Naive B cell (primary cell): ENCODE measurements around the gene TLE5. TPM values are rescaled to one million over a fixed set of nuclear protein-coding genes. Genes with fewer than 3 reads are reported as not detected.

ENCODE experiments used
- ATAC-seq, 2 donors: fragments of 150-1000 bp; cut with Tn5 transposase; 2 replicates each; pipeline ENCODE4 v1.10.0; 2021; ENCODE audit warnings: low read depth in 2 of 2, mild to moderate bottlenecking in 2 of 2, moderate library complexity in 2 of 2
- DNase-seq: peaks from one replicate; pipeline ENCODE4 v3.0.0; 2022
- H3K27ac Mint-ChIP-seq, 6 donors: one replicate each; pipeline ENCODE4 v1.8.0; 2020 to 2022; ENCODE audit warnings: mild to moderate bottlenecking in 6 of 6, mixed read lengths in 6 of 6, moderate library complexity in 5 of 6, inconsistent platforms in 2 of 6
- H3K27me3 Mint-ChIP-seq, 3 donors: one replicate each; pipeline ENCODE4 v1.8.0; 2021 to 2022; ENCODE audit warnings: mixed read lengths in 3 of 3, mild to moderate bottlenecking in 1 of 3
- H3K36me3 Mint-ChIP-seq, 2 donors: one replicate each; pipeline ENCODE4 v1.8.0; 2020 to 2022; ENCODE audit warnings: mixed read lengths in 2 of 2, inconsistent platforms in 1 of 2, mild to moderate bottlenecking in 1 of 2
- H3K4me1 Mint-ChIP-seq, 3 donors: one replicate each; pipeline ENCODE4 v1.8.0; 2020 to 2022; ENCODE audit warnings: mixed read lengths in 3 of 3, inconsistent platforms in 1 of 3, mild to moderate bottlenecking in 1 of 3, moderate library complexity in 1 of 3
- H3K4me3 Mint-ChIP-seq, 8 donors: one replicate each; pipeline ENCODE4 v1.8.0; 2020 to 2022; ENCODE audit warnings: mild to moderate bottlenecking in 8 of 8, mixed read lengths in 8 of 8, moderate library complexity in 8 of 8, inconsistent platforms in 2 of 8
- H3K9me3 Mint-ChIP-seq, 7 donors: one replicate each; pipeline ENCODE4 v1.8.0; 2020 to 2022; ENCODE audit warnings: mixed read lengths in 7 of 7, mild to moderate bottlenecking in 5 of 7, inconsistent platforms in 2 of 7, moderate library complexity in 1 of 7
- polyA plus RNA-seq, 6 donors: library from polyadenylated mRNA; unstranded; fragments of 300-500 nt; fragmentation: Illumina TruSeq; gene quantifications; one replicate each; pipeline ENCODE4 v1.2.3, GENCODE V29; 2021; ENCODE audit warnings: low read depth in 6 of 6

TLE5 gene
- polyA plus RNA-seq, result 100 to 1,000 TPM; 294 to 651 (median 379) TPM

DNA sequence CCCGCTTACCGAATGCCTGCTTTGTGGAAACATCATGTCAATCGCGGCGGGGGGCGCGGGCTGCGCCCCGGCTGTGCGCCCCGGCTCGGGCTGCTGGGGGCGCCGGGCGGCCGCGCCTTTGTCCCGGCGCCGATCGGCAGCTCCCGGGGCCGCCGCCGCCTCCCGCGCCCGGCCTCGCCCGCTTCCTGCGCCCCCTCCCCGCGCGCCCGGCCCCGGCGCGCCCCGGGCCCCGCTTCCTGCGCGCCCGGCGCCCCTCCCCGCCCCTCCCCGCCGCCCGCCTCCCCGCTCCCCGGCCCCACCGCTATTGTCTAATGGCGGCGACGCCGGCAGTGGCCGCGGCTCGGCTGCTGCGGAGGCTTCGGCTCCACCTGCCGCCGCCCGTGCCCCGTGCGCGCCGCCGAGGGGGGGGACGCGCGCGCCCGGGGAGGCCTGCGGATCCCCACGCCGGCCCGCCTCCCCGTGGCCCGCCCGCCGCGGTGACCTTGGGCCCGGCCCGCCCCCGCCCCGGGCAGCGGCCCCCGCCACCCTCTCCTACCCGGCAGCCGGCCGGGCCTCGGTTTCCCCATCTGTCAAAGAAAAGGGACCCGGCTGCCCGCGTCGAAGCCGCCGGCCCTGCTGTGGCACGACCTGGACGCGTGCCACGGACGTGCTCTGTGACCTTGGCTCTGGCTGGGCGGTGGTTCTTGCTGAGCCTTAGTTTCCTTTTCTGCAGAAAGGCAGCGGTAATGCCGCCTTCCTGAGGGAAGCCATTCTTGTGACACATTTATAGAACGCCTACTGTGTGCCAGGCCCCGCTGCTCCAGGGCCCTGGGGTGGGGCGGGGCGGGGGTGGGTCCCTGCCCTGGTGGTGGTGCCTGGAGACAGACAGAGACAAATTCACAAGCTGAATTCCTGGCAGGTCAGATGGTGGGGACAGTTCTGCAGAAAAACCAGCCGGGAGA lies at the start of gene TLE5:
Gene TLE5 (minus strand): TSS at position 331 of the 941 bp plus-strand sequence. CDS start 295 bp downstream, at position 36.
- H3K4me1 Mint-ChIP-seq, result peaks cover 33 to 67% (median 64%) of the 10 kb centered on the region in 3 donors
- H3K4me3 Mint-ChIP-seq, result peak within 1 kb of the TSS; percentile 85 to 95 (median 90)
- H3K9me3 Mint-ChIP-seq, result no peaks in the 10 kb centered on the region
- no peaks in the 10 kb centered on the region for H3K27me3 Mint-ChIP-seq
- H3K36me3 Mint-ChIP-seq, result peaks cover 0 to 9% of the 10 kb centered on the region in 2 donors
- peak; percentile 74 for DNase-seq
- ATAC-seq, result peak; percentile 52 to 53
- peak within 1 kb of the TSS; percentile 88 to 95 (median 92) for H3K27ac Mint-ChIP-seq

DNA sequence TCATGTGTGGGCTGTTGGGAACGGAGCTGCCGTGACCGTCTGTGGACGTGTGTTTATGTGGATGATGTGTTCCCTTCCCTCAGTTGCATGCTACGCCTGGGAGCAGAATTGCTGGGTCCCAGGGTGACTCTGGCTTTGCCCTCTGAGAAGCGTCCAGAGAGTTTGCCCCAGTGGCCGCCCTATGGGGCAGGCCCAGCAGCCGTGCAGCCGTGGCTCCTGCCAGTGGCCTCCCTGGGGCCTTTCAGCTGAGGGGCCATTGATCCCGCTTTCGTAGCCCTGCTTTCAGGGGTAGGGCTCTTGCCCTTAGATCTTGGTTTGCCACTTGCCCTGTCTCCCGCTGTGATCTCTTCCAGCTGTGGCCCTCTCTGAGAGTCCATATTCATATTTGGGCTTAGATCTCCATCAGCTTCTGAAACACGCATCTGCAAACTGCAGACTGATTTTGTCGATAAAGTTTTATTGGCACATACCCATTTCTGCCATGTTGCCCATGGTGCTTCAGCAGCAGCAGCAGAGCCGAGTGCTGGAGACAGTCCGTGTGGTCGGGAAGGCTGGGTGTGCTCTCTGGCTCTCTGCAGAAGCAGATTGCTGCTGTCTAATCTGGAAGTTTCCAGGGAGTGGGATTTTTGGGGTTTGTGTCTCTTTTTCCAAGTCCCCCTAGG lies 49.4 kb upstream of the TLE5 start:
- Mint-ChIP-seq H3K9me3 (no peaks in the 10 kb centered on the region), H3K4me3 (no peak overlapping the region), H3K27ac (no peak overlapping the region), H3K36me3 (no peaks in the 10 kb centered on the region), H3K4me1 (peaks cover 13 to 17% (median 13%) of the 10 kb centered on the region in 3 donors), H3K27me3 (no peaks in the 10 kb centered on the region)
- no peak for DNase-seq
- no peak for ATAC-seq

- DNase-seq (no peak), ATAC-seq (no peak)
- Mint-ChIP-seq H3K27me3 (no peaks in the 10 kb centered on the region), H3K4me1 (peaks cover 13 to 17% (median 13%) of the 10 kb centered on the region in 3 donors), H3K36me3 (no peaks in the 10 kb centered on the region), H3K27ac (peak overlapping the region in 1 of 6 donors; percentile 63), H3K9me3 (no peaks in the 10 kb centered on the region), H3K4me3 (no peak overlapping the region)
These were observed 48.0 kb upstream of the TLE5 start for GRCh38 chr19:3110126-3110825.

DNA sequence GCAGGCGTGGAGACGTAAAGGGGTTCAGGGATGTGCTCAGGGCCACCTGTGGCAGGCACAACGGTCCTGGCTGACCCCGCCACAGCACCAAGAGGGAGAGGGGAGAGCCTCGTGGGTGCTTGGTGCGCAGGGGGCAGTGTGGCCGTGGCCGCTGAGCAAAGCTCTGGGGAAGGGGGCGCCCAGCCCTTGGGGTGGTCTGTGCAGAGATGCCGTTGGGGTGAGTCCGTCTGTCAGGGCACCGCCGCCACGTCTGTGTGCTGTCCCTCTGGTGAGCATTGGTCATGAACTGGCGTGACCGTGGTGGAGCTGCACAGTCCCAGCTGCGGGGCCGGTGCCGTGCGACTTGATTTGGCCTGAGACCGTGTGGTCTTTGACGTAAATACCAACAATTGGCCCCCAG lies 47.2 kb upstream of the TLE5 start:
- Mint-ChIP-seq H3K4me1 (peaks cover 13 to 21% (median 15%) of the 10 kb centered on the region in 3 donors), H3K4me3 (peak overlapping the region in 1 of 8 donors; percentile 29), H3K9me3 (no peaks in the 10 kb centered on the region), H3K27me3 (no peaks in the 10 kb centered on the region), H3K27ac (no peak overlapping the region), H3K36me3 (no peaks in the 10 kb centered on the region)
- DNase-seq (no peak), ATAC-seq (no peak)

- Mint-ChIP-seq H3K27ac (peak overlapping the region in 3 of 6 donors; percentile 40 to 83 (median 68)), H3K9me3 (no peaks in the 10 kb centered on the region), H3K36me3 (no peaks in the 10 kb centered on the region), H3K27me3 (peaks cover 0 to 6% (median 0%) of the 10 kb centered on the region in 3 donors), H3K4me1 (peaks cover 18 to 28% (median 22%) of the 10 kb centered on the region in 3 donors), H3K4me3 (no peak overlapping the region)
- DNase-seq, result peak; percentile 66
- peak; percentile 69 to 73 for ATAC-seq
These were observed 46.5 kb upstream of the TLE5 start for GRCh38 chr19:3108775-3109174.

DNA sequence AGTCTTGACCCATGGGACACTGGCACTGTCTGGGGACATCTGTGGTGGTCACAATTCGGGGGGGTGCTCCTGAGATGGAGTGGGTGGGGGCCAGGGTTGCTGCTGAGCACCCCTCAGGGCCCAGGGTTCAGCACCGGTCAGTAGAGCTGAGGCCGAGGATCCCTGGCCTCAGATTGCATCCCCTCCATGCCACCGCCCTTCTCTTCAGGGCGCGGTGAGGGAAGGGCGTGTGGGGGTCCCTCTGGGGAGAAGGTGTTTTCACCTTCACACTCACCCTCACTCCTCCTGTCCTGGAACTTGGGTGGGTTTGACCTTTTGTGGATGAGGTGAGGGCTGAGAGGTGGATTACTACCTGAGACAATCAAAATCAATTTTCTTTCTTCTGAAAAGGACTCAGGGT lies 45.4 kb upstream of the TLE5 start:
- H3K4me1 Mint-ChIP-seq, result peaks cover 18 to 30% (median 26%) of the 10 kb centered on the region in 3 donors
- no peak overlapping the region for H3K4me3 Mint-ChIP-seq
- ATAC-seq (no peak), DNase-seq (no peak)
- peaks cover 0 to 6% (median 0%) of the 10 kb centered on the region in 3 donors for H3K27me3 Mint-ChIP-seq
- H3K36me3 Mint-ChIP-seq, result no peaks in the 10 kb centered on the region
- H3K9me3 Mint-ChIP-seq, result no peaks in the 10 kb centered on the region
- peak overlapping the region in 1 of 6 donors; percentile 73 for H3K27ac Mint-ChIP-seq

- H3K27ac Mint-ChIP-seq, result no peak overlapping the region
- peaks cover 0 to 6% (median 0%) of the 10 kb centered on the region in 3 donors for H3K27me3 Mint-ChIP-seq
- H3K9me3 Mint-ChIP-seq, result no peaks in the 10 kb centered on the region
- no peak for DNase-seq
- H3K36me3 Mint-ChIP-seq, result no peaks in the 10 kb centered on the region
- no peak for ATAC-seq
- H3K4me3 Mint-ChIP-seq, result no peak overlapping the region
- H3K4me1 Mint-ChIP-seq, result peaks cover 21 to 40% (median 27%) of the 10 kb centered on the region in 3 donors
These were observed 44.3 kb upstream of the TLE5 start for GRCh38 chr19:3106509-3107141.

DNA sequence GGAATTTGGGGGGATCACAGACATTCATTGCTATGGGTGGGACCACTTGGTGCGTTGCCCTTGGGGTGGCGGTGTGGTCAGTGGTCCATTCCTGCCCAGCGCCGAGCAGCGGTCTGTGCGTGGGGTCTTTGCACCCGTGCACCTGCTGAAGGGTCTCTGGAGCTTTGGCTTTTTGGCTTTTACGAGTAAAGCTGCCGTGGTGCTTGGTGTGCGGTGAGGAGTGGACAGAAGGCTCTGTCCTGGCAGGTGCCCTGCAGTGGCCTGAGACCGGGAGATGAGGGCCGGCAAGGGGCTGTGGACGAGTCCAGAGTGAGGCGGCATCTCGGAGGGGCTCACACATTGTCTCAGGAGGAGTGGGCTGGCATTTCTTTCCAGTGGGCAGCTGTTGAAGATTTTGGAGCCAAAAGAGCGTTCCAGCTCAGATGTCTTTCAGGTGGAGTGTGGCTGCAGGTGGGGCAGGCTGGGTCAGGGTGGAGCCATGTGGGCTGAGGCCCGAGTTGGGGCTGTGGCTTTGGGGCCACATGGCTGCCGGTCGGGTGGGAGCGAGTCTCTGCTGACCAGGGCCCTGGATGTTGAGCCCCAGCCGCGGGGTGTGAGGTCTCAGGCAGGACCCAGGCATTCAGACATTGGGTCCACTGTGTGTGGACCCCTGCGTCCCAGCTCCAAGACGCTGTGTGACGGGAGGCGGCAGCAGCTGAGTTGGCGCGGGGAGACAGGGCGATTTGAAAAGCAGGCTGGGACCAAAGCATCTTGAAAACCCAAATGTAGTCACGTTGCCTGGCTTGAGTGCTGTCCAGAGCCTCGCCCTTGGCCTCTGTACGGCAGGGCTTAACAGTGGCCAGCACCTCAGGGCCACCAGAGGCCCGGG lies 43.6 kb upstream of the TLE5 start:
- Mint-ChIP-seq H3K27ac (no peak overlapping the region), H3K4me1 (peaks cover 21 to 40% (median 29%) of the 10 kb centered on the region in 3 donors), H3K9me3 (no peaks in the 10 kb centered on the region), H3K36me3 (no peaks in the 10 kb centered on the region), H3K27me3 (peaks cover 0 to 6% (median 0%) of the 10 kb centered on the region in 3 donors), H3K4me3 (no peak overlapping the region)
- no peak for ATAC-seq
- DNase-seq, result no peak

GRCh38 chr19:3104708-3104983 lies 42.4 kb upstream of the TLE5 start:
- Mint-ChIP-seq H3K27me3 (peaks cover 0 to 6% (median 0%) of the 10 kb centered on the region in 3 donors), H3K36me3 (no peaks in the 10 kb centered on the region), H3K27ac (no peak overlapping the region), H3K9me3 (no peaks in the 10 kb centered on the region), H3K4me1 (peaks cover 21 to 40% (median 36%) of the 10 kb centered on the region in 3 donors), H3K4me3 (no peak overlapping the region)
- ATAC-seq (no peak), DNase-seq (no peak)

DNA sequence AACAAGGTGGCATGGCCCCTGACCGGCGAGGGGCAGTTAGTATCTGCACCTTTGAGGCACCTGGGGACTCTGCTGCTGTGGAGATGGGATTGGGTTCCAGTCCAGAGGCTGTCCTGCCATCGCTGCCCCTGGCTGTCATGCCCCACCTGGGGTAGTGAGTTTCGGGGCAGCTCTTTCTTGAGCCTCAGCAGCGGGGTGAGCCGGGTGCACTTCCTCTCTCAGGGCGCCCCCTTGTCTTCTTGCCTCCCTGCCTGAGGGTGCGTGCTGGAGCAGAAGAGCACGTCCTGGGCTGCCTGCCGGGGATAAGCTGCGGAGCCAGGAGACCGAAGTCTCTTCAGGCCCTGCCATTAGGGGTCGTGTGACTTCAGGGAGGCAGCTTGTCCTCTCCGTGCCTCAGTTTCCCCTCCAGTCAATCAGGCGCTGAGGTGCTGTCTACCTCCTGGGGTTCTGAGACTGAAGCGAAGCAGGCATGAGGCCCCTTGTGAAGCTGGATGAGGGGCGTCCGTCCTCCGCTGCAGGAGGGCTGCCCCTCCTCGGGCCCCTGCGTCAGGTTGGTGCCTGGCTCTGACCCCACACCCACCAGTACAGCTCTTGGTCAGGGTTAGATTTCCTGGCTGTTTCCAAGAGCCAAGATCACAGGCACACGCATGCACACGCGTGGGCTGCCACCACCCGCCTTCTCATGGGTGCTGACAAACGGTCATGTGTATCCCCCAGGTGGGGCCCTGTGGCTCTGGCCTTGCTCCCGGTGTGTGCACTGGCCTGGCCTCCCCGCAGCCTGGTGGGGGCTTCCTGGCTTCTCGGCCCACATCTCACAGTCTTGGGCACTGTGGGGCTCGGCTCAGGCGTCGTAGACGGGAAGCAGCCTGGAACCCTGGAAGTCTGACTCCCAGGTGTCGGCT lies 40.2 kb upstream of the TLE5 start:
- no peaks in the 10 kb centered on the region for H3K9me3 Mint-ChIP-seq
- ATAC-seq, result no peak
- peaks cover 0 to 6% (median 0%) of the 10 kb centered on the region in 3 donors for H3K27me3 Mint-ChIP-seq
- peak overlapping the region in 2 of 8 donors; percentile 15 to 70 for H3K4me3 Mint-ChIP-seq
- no peak overlapping the region for H3K27ac Mint-ChIP-seq
- H3K4me1 Mint-ChIP-seq, result peaks cover 14 to 37% (median 32%) of the 10 kb centered on the region in 3 donors
- DNase-seq, result no peak
- H3K36me3 Mint-ChIP-seq, result no peaks in the 10 kb centered on the region
